GM23248 (cell line): Measurements from ENCODE around the gene FAM131B. TPM values are rescaled to one million over a fixed set of nuclear protein-coding genes. Genes with fewer than 3 reads are reported as not detected.
A peak's percentile ranks its signal among the peaks of the same experiment; 100 is the strongest.

Experiments
- DNase-seq: peaks from one replicate; pipeline ENCODE4 v3.0.0-alpha.2; 2015
- H2AFZ ChIP-seq: fragments of 200-600 bp; sonication (generic); 2 replicates; pipeline ENCODE4 v1.6.1; 2016; ENCODE audit warnings: antibody characterized with exemption
- H3F3A ChIP-seq: fragments of 200-600 bp; sonication (generic); 2 replicates; pipeline ENCODE4 v1.6.1; 2016; ENCODE audit warnings: mild to moderate bottlenecking, antibody characterized with exemption, mixed run types; ENCODE audit not compliant: insufficient read depth
- H3K27ac ChIP-seq: fragments of 200-600 bp; sonication (generic); 2 replicates; pipeline ENCODE4 v1.5.1; 2016; ENCODE audit warnings: mild to moderate bottlenecking
- H3K27me3 ChIP-seq: fragments of 200-600 bp; sonication (generic); replicated peaks from 2 replicates; pipeline ENCODE4 v1.6.1; 2016; ENCODE audit warnings: mild to moderate bottlenecking; ENCODE audit not compliant: insufficient read depth
- H3K36me3 ChIP-seq: fragments of 200-600 bp; sonication (generic); 2 replicates; pipeline ENCODE4 v1.6.1; 2016; ENCODE audit warnings: low read depth, mild to moderate bottlenecking
- H3K4me1 ChIP-seq: fragments of 200-600 bp; sonication (generic); 2 replicates; pipeline ENCODE4 v1.6.1; 2016; ENCODE audit warnings: mild to moderate bottlenecking; ENCODE audit not compliant: insufficient read depth
- H3K4me2 ChIP-seq: fragments of 200-600 bp; sonication (generic); one replicate; pipeline ENCODE4 v1.6.1; 2016; ENCODE audit warnings: mild to moderate bottlenecking; ENCODE audit not compliant: unreplicated experiment
- H3K4me3 ChIP-seq: fragments of 200-600 bp; sonication (generic); 2 replicates; pipeline ENCODE4 v1.5.1; 2016; ENCODE audit warnings: mild to moderate bottlenecking
- H3K79me2 ChIP-seq: fragments of 200-600 bp; sonication (generic); 2 replicates; pipeline ENCODE4 v1.6.1; 2016; ENCODE audit warnings: mild to moderate bottlenecking; ENCODE audit not compliant: insufficient read depth
- H3K9ac ChIP-seq: fragments of 200-600 bp; sonication (generic); 2 replicates; pipeline ENCODE4 v1.6.1; 2016; ENCODE audit warnings: mild to moderate bottlenecking
- H3K9me2 ChIP-seq: fragments of 200-600 bp; sonication (generic); 2 replicates; pipeline ENCODE4 v1.6.1; 2016; ENCODE audit warnings: mixed run types, mild to moderate bottlenecking, moderate library complexity; ENCODE audit not compliant: insufficient read depth
- H3K9me3 ChIP-seq: fragments of 200-600 bp; sonication (generic); one replicate; pipeline ENCODE4 v1.6.1; 2017; ENCODE audit warnings: low read depth
- H4K20me1 ChIP-seq: fragments of 200-600 bp; sonication (generic); 2 replicates; pipeline ENCODE4 v1.6.0; 2016; ENCODE audit not compliant: insufficient read depth
- EZH2 ChIP-seq: fragments of 200-600 bp; sonication (generic); IDR thresholded peaks from 2 replicates; pipeline ENCODE4 v1.6.1; 2018; ENCODE audit warnings: antibody characterized with exemption, mild to moderate bottlenecking; ENCODE audit not compliant: insufficient read depth, poor library complexity, severe bottlenecking
- EZH2phosphoT487 ChIP-seq: fragments of 200-600 bp; sonication (generic); IDR thresholded peaks from 2 replicates; pipeline ENCODE4 v1.6.1; 2018; ENCODE audit warnings: antibody characterized with exemption, moderate library complexity, mild to moderate bottlenecking, low read depth; ENCODE audit not compliant: insufficient read depth
- WGBS, 2 experiments: methylation state at CpG; one replicate each; pipeline ENCODE4 v1.1.6; 2015 to 2017; ENCODE audit warnings: low lambda C conversion rate in 2 of 2, low coverage in 1 of 2; ENCODE audit errors: missing lambda C conversion rate in 2 of 2; 5-methylcytosine and 5-hydroxymethylcytosine counted together
- in situ Hi-C: fragments of 300-500 bp; cut with MboI; formaldehyde crosslinking; loops from 2 replicates; pipeline ENCODE4 v1.15.0; 2020
- polyA plus RNA-seq: library from polyadenylated mRNA; unstranded; fragments of >200 nt; fragmentation: Nextera tagmentation; extraction: Ambion mirVana; gene quantifications from 2 replicates; pipeline ENCODE4 v1.2.1, GENCODE V29; 2016
- total RNA-seq: library from RNA; depleted of rRNA; stranded (reverse); fragments of >200 nt; shearing (Covaris generic); gene quantifications from 2 replicates; pipeline ENCODE4 v1.2.3, GENCODE V29; 2014; rRNA removed

FAM131B gene
- total RNA-seq (3.0 TPM in 2 replicates), polyA plus RNA-seq (0.50 and 1.1 TPM in 2 replicates)

DNA sequence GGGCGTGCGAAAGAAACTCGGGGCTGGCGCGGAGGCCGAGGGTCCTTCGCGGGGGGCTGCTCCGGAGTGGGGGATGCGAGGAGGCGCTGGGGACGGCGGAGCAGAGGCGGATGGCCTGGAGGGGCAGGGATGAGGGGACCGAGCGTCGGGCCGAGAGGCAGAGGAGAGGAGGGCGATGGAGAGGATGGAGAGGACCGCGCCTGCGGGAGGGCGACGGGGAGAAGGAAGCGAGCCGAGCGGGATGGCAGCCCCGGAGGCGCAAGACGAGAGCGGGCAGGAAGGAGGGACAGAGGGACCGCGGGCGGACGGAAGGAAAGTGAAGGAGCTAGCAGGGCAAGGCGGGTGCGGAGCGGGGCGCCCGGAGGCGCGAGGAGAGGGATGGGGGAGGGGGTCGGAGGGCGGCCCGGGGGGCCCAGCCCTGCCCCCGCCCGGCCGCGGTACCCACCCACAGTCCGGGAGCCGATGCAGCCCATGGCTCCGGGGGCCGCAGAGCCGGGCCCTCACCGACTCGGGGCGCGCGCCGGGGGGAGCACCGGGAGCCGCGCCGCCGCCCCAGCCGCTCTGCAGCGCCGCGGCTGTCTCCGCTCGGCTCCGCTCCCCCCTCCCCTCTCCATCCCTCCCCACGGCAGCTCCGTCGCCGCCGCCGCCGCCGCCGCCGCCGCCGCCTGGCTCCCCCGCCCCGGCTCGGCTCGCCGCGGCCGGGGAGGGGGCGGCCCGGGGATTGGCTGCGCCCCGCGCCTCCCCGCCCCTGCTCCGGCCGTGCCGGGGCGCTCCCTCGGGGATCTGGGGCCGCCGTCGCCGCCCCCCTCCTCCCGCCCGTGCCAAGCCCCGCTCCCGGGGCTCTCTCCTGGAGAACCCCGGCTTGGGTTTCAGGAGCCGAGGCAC, at the start of gene FAM131B:
TSS of gene FAM131B (minus strand) at position 583 of the 885 bp plus-strand sequence. CDS start at position 473, 110 bp downstream.
- H3K36me3 ChIP-seq, result no peaks in the 10 kb centered on the region
- H3K4me1 ChIP-seq, result no peaks in the 10 kb centered on the region
- no peaks in the 10 kb centered on the region for H3F3A ChIP-seq
- H3K27me3 ChIP-seq, result peaks cover 37% of the 10 kb centered on the region
- in situ Hi-C loops, result no loop called here
- no peak within 1 kb of the TSS for H3K27ac ChIP-seq
- peak within 1 kb of the TSS; percentile 13; the same call in 1 of the 2 replicates for H3K9ac ChIP-seq
- peak within 1 kb of the TSS; percentile 89 for H2AFZ ChIP-seq
- no peaks in the 10 kb centered on the region for H3K79me2 ChIP-seq
- no peaks in the 10 kb centered on the region for H3K9me3 ChIP-seq
- no peaks in the 10 kb centered on the region for H4K20me1 ChIP-seq
- peak within 1 kb of the TSS; percentile 76 for H3K4me2 ChIP-seq
- DNase-seq, result peak; percentile 52
- WGBS, 2 experiments, result 0 to 1% methylated on average over 3 to 70 of the region's 112 CpGs
- H3K4me3 ChIP-seq, result peak within 1 kb of the TSS; percentile 72
- no peaks in the 10 kb centered on the region for H3K9me2 ChIP-seq
- TF ChIP-seq EZH2phosphoT487 (no peak), EZH2 (no peak)

GRCh38 chr7:143411976-143412708, 49.6 kb upstream of the FAM131B start:
- Histone ChIP-seq H3K4me2 (no peak overlapping the region), H2AFZ (no peak overlapping the region), H3K4me1 (peaks cover 21% of the 10 kb centered on the region), H4K20me1 (no peaks in the 10 kb centered on the region), H3K27ac (no peak overlapping the region), H3K9me2 (no peaks in the 10 kb centered on the region), H3K27me3 (no peaks in the 10 kb centered on the region), H3K9ac (no peak overlapping the region), H3K9me3 (no peaks in the 10 kb centered on the region), H3F3A (peaks cover 3% of the 10 kb centered on the region; the same call in 1 of the 2 replicates), H3K36me3 (no peaks in the 10 kb centered on the region), H3K4me3 (no peak overlapping the region), H3K79me2 (no peaks in the 10 kb centered on the region)
- TF ChIP-seq EZH2phosphoT487 (no peak), EZH2 (no peak)
- in situ Hi-C loops, result no loop called here
- WGBS, 2 experiments, result 90 to 94% methylated on average over 5 of the region's 5 CpGs
- DNase-seq, result no peak

DNA sequence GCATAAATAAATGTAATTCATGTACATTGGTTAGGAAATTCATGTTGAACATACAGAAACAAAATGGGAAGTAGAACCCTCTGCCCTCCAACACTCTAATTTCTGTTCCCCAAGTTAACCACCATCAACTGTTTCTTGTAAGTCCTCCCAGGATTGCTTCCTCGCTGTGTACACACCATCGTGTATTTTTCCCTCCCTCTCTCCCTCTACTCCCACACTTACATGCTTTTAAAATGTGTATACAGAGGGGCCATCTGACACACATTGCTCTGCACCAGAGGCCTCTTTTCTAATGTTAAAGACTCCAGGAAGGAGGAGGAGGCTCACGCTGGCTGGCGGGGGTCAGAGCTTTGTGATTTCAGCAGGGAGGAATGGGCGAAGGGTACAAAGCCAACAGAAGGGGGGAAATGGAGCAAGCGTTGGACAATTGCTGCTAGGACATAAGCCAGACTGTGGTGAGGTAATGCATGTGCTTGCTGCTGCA, 48.0 kb upstream of the FAM131B start:
- Histone ChIP-seq H3K9me3 (no peaks in the 10 kb centered on the region), H3K36me3 (no peaks in the 10 kb centered on the region), H3K9ac (no peak overlapping the region), H3K9me2 (no peaks in the 10 kb centered on the region), H2AFZ (peak overlapping the region; percentile 59; the same call in 1 of the 2 replicates), H3K4me3 (no peak overlapping the region), H3K27me3 (no peaks in the 10 kb centered on the region), H3F3A (peaks cover 3% of the 10 kb centered on the region; the same call in 1 of the 2 replicates), H4K20me1 (no peaks in the 10 kb centered on the region), H3K27ac (no peak overlapping the region), H3K79me2 (no peaks in the 10 kb centered on the region), H3K4me2 (peak overlapping the region; percentile 67), H3K4me1 (peaks cover 21% of the 10 kb centered on the region)
- WGBS, 2 experiments, result 9 to 11% methylated on average over 6 of the region's 6 CpGs
- no peak for TF ChIP-seq EZH2
- no peak for TF ChIP-seq EZH2phosphoT487
- in situ Hi-C loops, result no loop called here
- peak; percentile 67 for DNase-seq
